CD1c-positive myeloid dendritic cell (primary cell): ENCODE measurements around the gene UNC45A.

Experiments
- DNase-seq: peaks from one replicate; pipeline ENCODE4 v3.0.0-alpha.2; 2016; ENCODE audit errors: extremely low spot score

Gene UNC45A

DNA sequence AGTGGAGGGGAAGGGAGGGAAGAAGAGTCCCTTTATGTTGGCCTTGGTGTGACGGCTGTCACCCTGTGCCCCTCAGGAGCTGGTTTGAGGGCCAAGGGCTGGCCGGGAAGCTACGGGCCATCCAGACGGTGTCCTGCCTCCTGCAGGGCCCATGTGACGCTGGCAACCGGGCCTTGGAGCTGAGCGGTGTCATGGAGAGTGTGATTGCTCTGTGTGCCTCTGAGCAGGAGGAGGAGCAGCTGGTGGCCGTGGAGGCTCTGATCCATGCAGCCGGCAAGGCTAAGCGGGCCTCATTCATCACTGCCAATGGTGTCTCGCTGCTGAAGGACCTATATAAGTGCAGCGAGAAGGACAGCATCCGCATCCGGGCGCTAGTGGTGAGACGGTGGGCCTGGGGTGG is 11.5 kb downstream of the UNC45A start:
- DNase-seq, result no peak

DNA sequence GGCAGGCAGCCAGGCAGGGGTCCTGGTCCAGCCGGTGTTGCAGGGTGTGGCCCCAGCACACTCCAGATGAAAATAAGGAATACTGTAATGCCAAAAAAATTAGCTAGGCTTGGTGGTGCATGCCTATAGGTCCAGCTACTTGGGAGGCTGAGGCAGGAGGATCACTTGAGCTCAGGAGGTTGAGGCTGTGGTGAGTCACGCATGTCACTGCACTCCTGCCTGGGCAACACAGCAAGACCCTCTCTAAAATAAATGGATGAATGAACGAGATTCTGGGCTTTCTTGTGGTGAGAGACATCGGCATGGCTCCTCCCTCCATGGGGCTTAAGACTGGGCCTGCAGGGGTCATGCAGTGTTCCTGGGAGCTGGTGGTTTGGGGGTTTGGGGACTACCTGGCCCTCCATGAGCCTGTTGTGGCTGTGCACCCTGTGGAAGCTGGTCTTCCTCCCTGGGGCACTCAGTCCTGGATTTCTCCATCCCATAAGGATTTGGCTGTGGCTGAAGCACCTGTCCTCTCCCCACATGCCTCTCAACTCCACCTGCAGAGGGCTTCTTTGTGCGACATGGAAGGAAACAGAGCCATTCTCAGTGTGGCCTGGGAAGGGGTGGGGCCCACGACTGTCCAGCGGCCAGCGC is 12.0 kb downstream of the UNC45A start:
- DNase-seq, result no peak

- DNase-seq, result no peak
Observed at GRCh38 chr15:90947577-90948357, 12.7 kb downstream of the UNC45A start.

DNA sequence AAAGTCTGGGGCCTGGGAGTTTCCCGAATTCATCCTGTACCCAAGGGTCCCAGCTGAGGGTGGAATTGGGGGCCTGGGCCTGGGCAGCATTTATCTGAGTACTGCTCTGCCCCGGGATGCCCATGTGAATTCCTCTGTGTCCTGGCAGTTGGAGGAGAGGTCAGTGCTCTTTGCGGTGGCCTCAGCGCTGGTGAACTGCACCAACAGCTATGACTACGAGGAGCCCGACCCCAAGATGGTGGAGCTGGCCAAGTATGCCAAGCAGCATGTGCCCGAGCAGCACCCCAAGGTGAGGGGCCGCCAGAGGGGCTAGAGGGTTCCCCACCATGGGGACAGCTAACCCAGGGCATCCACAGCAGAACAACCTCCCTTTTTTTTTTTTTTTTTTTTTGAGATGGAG is 13.4 kb downstream of the UNC45A start:
- DNase-seq, result no peak

GRCh38 chr15:90949979-90950675 is 15.0 kb downstream of the UNC45A start:
- no peak for DNase-seq

GRCh38 chr15:90950676-90951075 is 15.6 kb downstream of the UNC45A start:
- DNase-seq, result no peak

- no peak for DNase-seq
Observed at GRCh38 chr15:90952901-90953677, 18.0 kb downstream of the UNC45A start.

DNA sequence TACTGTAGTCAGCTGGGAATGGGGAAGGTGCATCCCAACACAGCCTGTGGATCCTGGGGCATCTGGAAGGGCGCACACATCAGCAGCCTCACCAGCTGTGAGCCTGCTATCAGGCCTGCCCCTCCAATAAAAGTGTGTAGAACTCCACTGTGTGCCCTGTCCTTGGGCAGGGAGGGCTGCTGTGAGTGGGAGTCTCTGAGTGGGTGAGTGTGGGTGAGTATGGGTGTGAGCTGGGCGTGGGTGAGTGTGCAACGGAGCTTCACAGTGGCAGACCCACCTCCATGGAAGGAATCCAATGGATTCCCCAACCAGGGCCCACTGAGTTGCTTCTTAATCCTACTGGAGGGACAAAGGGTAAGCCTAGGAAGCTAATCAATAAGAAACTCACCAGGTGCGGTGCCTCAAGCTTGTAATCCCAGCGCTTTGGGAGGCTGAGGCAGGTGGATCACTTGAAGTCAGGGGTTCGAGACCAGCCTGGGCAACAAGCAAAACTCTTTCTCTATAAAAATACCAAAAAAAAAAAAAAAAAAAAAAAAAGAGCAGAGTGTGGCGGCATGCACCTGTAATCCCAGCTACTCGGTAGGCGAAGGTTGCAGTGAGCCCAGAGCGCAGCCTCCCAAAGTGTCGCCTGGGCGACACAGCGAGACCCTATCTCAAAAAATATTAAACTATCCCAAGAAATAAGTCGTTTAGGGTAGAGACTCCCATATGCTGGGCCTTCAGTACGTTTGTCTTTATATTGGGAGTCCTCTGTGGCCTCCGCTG is 19.0 kb downstream of the UNC45A start:
- no peak for DNase-seq

DNA sequence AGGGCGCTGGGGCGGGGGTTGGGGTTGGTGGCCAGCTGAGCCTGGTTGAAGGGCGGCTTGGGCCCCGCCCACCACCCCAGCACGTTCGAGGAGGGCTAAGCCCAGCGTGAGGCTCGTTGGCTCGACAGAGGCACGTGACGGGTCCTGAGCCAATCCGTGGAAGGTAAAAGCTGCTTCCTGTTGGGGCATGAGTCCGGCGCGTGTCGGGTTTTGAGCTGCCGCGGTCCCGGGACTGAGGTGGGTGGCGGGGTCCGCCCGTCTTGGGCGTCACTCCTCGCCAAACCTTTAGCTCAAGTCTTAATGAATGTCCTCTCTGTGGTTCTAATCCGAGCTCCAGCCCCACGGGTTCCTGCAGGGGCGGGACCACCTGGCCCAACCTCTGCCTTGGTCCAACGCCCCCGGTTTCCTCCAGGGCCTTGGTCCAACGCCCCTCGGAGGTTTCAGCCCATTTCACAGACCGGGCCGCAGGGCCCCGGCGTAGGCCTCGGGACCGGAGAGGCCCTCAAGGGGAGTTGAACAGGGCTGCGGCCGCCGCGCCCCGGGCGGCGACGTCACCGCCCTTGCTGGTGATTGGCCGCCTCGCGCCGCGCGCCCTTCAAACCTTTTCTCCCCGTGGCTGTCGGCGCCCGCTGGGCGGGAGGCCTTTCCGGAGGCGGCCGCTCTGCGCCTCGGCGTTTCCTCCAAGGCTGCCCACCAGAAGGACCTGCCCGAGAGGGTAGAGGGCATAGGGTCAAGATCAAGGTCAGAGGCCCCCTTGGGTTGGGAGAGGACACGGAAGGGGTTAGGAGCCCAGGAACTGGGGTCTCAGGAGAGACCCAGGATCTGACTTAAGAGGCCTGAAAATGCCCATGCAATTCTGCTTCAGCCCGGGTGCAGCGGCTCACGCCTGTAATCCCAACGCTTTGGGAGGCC is 19.9 kb downstream of the UNC45A start, which contains the start of gene RCCD1:
RCCD1 (plus strand) TSS at position 173 of the 912 bp plus-strand sequence. CDS start 1,851 bp downstream, outside the sequence.
- DNase-seq, result peak; percentile 97

DNA sequence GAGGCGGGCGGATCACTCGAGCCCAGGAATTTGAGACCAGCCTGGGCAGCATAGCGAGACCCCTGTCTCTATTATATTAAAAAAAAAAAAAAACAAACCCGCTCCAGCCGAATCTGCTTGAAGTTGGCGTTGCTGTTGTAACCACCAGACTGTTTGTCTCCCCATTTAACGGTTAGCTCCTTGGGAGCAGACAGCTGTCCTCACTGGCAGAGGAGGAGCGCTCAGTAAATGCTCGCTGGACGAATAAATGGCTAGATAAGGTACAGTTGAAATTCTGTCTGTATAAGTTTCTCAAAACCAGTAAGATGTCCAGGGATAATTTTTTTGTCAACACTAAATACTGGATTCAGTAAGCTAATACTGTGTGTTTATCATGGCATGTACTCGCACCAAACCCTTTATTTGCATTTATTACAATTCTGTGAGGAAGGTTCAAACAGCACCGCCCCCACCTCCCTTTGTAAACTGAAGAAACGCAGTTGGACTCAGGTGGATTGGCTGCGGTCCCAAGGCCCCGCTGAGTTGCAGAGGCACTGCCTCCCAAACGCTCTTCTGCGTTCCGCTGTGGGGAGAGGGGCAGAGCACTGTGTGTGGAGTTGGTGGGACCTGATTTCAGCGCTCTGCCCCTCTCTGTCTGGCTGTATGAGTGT is 20.7 kb downstream of the UNC45A start:
- DNase-seq, result no peak

DNA sequence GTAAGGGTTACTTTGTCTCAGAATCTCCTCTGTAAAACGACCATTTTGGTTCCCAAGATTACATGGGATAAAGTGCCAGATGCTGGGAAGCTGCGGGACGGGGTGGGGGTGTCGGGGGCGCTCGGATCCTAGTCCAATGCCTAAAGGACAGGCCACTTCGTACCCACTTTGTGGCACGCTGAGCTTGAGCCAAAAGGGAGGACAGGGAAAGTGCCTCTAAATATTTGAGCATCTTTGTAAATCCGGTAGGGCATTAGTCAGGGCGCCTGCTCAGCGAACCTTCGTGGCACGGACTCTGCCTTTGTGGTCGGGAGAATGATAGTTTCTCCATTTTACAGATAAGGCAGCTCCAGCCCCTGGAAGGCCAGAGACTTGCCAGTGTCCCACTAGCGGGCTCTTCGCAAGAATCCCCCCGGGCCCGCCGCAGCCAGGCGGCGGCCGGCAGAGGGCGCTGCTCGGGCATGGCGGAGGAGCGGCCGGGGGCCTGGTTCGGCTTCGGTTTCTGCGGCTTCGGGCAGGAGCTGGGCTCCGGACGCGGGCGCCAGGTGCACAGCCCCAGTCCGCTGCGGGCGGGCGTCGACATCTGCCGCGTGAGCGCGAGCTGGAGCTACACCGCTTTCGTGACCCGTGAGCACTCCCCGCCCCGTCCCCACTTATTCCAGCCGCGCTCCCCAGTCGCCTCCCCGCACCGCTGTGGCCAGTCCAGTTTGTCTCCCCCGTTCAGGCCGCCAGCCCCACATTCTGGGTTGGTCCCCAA is 21.4 kb downstream of the UNC45A start:
- peak; percentile 79 for DNase-seq

DNA sequence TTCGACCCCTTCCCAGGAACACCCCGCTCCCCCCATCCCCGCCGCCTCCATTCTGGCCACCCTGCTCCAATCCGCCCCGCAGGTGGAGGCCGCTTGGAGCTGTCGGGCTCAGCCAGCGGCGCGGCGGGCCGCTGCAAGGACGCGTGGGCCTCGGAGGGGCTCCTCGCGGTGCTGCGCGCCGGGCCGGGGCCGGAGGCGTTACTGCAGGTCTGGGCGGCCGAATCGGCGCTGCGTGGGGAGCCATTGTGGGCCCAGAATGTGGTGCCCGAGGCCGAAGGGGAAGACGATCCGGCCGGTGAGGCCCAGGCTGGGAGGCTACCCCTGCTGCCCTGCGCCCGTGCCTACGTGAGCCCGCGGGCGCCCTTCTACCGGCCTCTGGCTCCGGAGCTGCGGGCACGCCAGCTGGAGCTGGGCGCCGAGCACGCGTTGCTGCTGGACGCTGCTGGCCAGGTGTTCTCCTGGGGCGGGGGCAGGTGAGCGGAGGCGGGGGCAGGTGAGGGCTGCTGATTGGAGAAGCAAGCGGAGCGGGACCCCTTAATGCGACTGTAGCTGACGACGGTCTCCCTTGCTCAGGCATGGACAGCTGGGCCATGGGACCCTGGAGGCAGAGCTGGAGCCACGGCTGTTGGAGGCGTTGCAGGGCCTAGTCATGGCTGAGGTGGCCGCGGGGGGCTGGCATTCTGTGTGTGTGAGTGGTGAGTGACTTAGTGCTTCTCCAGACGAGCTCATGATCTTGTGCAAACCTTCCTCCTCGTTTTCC is 22.1 kb downstream of the UNC45A start:
- no peak for DNase-seq

DNA sequence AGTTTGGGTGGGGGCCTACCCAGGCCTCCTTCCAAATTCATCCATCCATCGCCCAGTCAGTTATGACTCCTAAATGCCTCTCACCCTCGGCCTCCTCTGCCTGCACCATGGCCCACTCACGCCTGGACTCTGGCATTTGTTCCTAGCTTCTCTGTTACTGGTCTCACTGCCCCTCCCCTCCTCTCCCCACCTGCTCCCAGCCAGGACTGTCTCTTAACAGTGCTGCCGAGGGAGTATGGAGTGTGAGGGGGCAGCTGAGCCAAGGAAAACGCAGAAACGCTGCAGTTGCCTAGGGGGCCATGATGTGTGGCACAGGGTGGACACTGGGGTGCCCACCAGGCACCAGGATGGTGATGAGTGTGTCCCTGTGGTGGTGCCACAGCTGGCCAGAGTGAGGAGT is 22.7 kb downstream of the UNC45A start:
- no peak for DNase-seq

GRCh38 chr15:90959028-90959595 is 24.0 kb downstream of the UNC45A start:
- no peak for DNase-seq

DNA sequence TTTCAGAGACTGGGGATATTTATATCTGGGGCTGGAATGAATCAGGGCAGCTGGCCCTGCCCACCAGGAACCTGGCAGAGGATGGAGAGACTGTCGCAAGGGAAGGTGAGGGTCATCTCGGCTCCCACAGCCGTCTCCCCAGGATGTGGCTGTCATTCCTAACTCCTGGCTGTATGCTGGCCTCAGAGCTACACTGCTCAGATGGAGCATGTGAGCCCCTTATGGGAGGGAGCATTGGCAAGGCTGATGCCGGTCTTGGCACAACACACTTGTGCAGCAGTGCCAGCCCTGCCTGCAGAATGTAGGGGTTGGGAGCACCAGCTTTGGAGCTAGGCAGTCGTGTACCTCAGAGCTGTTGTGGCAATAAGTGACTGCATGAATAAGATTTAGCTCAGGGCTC is 24.8 kb downstream of the UNC45A start:
- no peak for DNase-seq

GRCh38 chr15:90960298-90961091 is 25.4 kb downstream of the UNC45A start:
- DNase-seq, result no peak

- no peak for DNase-seq
Observed at GRCh38 chr15:90962021-90962420, 26.9 kb downstream of the UNC45A start.
